Stimulated activated CD8-positive, alpha-beta memory T cell treated with anti-CD3 and anti-CD28 coated beads, Interleukin-2, amount 100 ng/mL, for 48 hours (primary cell): ENCODE measurements around the gene DNAJC2.

Experiments used
- DNase-seq, 2 donors: peaks; one replicate each; pipeline ENCODE4 v3.0.0-alpha.2; 2020; ENCODE audit warnings: low read depth in 2 of 2

Gene DNAJC2

GRCh38 chr7:103344453-103345149 lies at the start of gene DNAJC2:
Gene DNAJC2 (minus strand): TSS chr7:103344767. CDS start chr7:103344622, 145 bp downstream.
- DNase-seq: peak; percentile 72 to 76

GRCh38 chr7:103391976-103392375 lies 47.4 kb upstream of the DNAJC2 start:
- no peak for DNase-seq

GRCh38 chr7:103391150-103391549 lies 46.6 kb upstream of the DNAJC2 start:
- no peak for DNase-seq

- no peak for DNase-seq
These were observed 44.7 kb upstream of the DNAJC2 start for GRCh38 chr7:103389263-103389662.

GRCh38 chr7:103388469-103389140 lies 44.0 kb upstream of the DNAJC2 start:
- DNase-seq: no peak

GRCh38 chr7:103387242-103387641 lies 42.7 kb upstream of the DNAJC2 start:
- no peak for DNase-seq

- DNase-seq: no peak
These were observed 37.5 kb upstream of the DNAJC2 start for GRCh38 chr7:103382032-103382402.

GRCh38 chr7:103381280-103382031 lies 36.9 kb upstream of the DNAJC2 start:
- no peak for DNase-seq

GRCh38 chr7:103380395-103381191 lies 36.0 kb upstream of the DNAJC2 start:
- DNase-seq: no peak

- no peak for DNase-seq
These were observed 34.9 kb upstream of the DNAJC2 start for GRCh38 chr7:103379270-103379975.

GRCh38 chr7:103373866-103374643 lies 29.5 kb upstream of the DNAJC2 start:
- DNase-seq: no peak

- no peak for DNase-seq
These were observed 24.9 kb upstream of the DNAJC2 start for GRCh38 chr7:103369432-103369831.

- DNase-seq: no peak
These were observed 5.2 kb upstream of the DNAJC2 start for GRCh38 chr7:103349805-103350204.

GRCh38 chr7:103348959-103349358 lies 4.4 kb upstream of the DNAJC2 start:
- no peak for DNase-seq

GRCh38 chr7:103348452-103348851 lies 3.9 kb upstream of the DNAJC2 start:
- DNase-seq: no peak

GRCh38 chr7:103347507-103348267 lies 3.1 kb upstream of the DNAJC2 start, which contains the start of gene PSMC2:
Gene PSMC2 (plus strand): TSS chr7:103347643. CDS start chr7:103347712, 69 bp downstream.
- DNase-seq: peak; percentile 53 to 72

GRCh38 chr7:103346396-103346795 lies 1.8 kb upstream of the DNAJC2 start:
- DNase-seq: no peak

- peak in 1 of 2 donors; percentile 19 for DNase-seq
These were observed 662 bp downstream of the DNAJC2 start for GRCh38 chr7:103343758-103344452.

GRCh38 chr7:103343332-103343731 lies 1.2 kb downstream of the DNAJC2 start:
- DNase-seq: no peak
